Endothelial cell of umbilical vein (primary cell): ENCODE measurements around the gene SDHA. TPM values are rescaled to one million over a fixed set of nuclear protein-coding genes. Genes with fewer than 3 reads are reported as not detected.

Source experiments
- BruUV-seq: library from RNA; stranded (reverse); fragments of 400-500 nt; replicated peaks from 2 replicates; lab custom pipeline; 2021; lab: Mats Ljungman, UMichigan
- CTCF ChIA-PET: fragments of 300-600, 350-600 bp; sonication (Branson Sonifier 250); formaldehyde crosslinking; loops from one replicate; lab custom pipeline; 2021; ENCODE audit warnings: antibody characterized with exemption, inconsistent platforms; lab: Charles Lee
- POLR2A ChIA-PET: fragments of 300-600, 350-600 bp; sonication (Branson Sonifier 250); formaldehyde crosslinking; loops from one replicate; lab custom pipeline; 2021; ENCODE audit warnings: antibody characterized with exemption, inconsistent platforms; lab: Charles Lee
- DNase-seq: peaks from one replicate; pipeline ENCODE4 v3.0.0-alpha.2; 2011; ENCODE audit warnings: low read depth, low spot score
- FAIRE-seq: peaks from 2 replicates; lab custom pipeline; 2011; peaks lifted over from hg19 to GRCh38; lab: Jason Lieb, UNC
- H2AFZ ChIP-seq: 2 replicates; pipeline ENCODE4 v1.6.0; 2012; ENCODE audit warnings: low read depth, low read length, control low read depth, inconsistent platforms
- H3K27ac ChIP-seq: 2 replicates; pipeline ENCODE4 v1.5.1; 2011; ENCODE audit warnings: low read depth, mild to moderate bottlenecking, control low read depth, low read length, moderate library complexity; ENCODE audit not compliant: insufficient read depth
- H3K27me3 ChIP-seq, 2 experiments: 2 replicates each; pipeline versions ENCODE4 v1.6.0 to v1.6.1; 2011; ENCODE audit warnings: low read length in 2 of 2, mixed read lengths in 1 of 2; ENCODE audit not compliant: control insufficient read depth in 2 of 2, insufficient read depth in 2 of 2
- H3K36me3 ChIP-seq, 2 experiments: 2 replicates in 1 of 2; 3 replicates in 1 of 2; pipeline ENCODE4 v1.5.1; 2011; ENCODE audit warnings: low read length in 2 of 2, mild to moderate bottlenecking in 1 of 2, moderate library complexity in 1 of 2; ENCODE audit not compliant: control insufficient read depth in 2 of 2, insufficient read depth in 2 of 2; ENCODE audit errors: extremely low read depth in 1 of 2
- H3K4me1 ChIP-seq: 3 replicates; pipeline ENCODE4 v1.5.1; 2011; ENCODE audit warnings: mild to moderate bottlenecking, low read length; ENCODE audit not compliant: control insufficient read depth, insufficient read depth; ENCODE audit errors: extremely low read depth
- H3K4me2 ChIP-seq: 2 replicates; pipeline ENCODE4 v1.6.1; 2011; ENCODE audit warnings: low read length, control low read depth, mixed read lengths; ENCODE audit not compliant: insufficient read depth
- H3K4me3 ChIP-seq, 3 experiments: fragments of 200-600 bp in 1 of 3; sonication (generic), shearing (Covaris generic) in 1 of 3; replicated peaks in 1 of 3; 2 replicates each; pipeline ENCODE4 v1.5.1; 2011 to 2016; ENCODE audit warnings: control low read depth in 3 of 3, low read length in 3 of 3, mild to moderate bottlenecking in 2 of 3, inconsistent platforms in 1 of 3, low read depth in 1 of 3, moderate library complexity in 1 of 3; ENCODE audit not compliant: insufficient read depth in 1 of 3
- H3K79me2 ChIP-seq: 2 replicates; pipeline ENCODE4 v1.6.0; 2012; ENCODE audit warnings: low read length, inconsistent platforms; ENCODE audit not compliant: control insufficient read depth, insufficient read depth
- H3K9ac ChIP-seq: replicated peaks from 2 replicates; pipeline ENCODE3; 2011; ENCODE audit warnings: low read length, control low read depth; ENCODE audit not compliant: insufficient read depth; ENCODE audit errors: extremely low read depth
- H3K9me1 ChIP-seq: replicated peaks from 3 replicates; pipeline ENCODE4 v1.6.0; 2011; ENCODE audit warnings: mild to moderate bottlenecking, low read length; ENCODE audit not compliant: control insufficient read depth, insufficient read depth; ENCODE audit errors: extremely low read depth
- H3K9me3 ChIP-seq: replicated peaks from 2 replicates; pipeline ENCODE4 v1.5.1; 2012; ENCODE audit warnings: low read length, inconsistent platforms; ENCODE audit not compliant: control insufficient read depth, insufficient read depth
- H4K20me1 ChIP-seq: replicated peaks from 2 replicates; pipeline ENCODE3; 2011; ENCODE audit warnings: mild to moderate bottlenecking, low read length; ENCODE audit not compliant: control insufficient read depth, insufficient read depth; ENCODE audit errors: extremely low read depth
- FOS ChIP-seq: IDR thresholded peaks from 2 replicates; pipeline ENCODE4 v1.6.1; 2011; ENCODE audit warnings: mild to moderate bottlenecking, low read length, moderate library complexity, borderline replicate concordance; ENCODE audit not compliant: insufficient read depth
- GATA2 ChIP-seq: IDR thresholded peaks from 2 replicates; pipeline ENCODE4 v1.7.0; 2011; ENCODE audit warnings: low read depth, mild to moderate bottlenecking, moderate library complexity, mixed read lengths, low read length; ENCODE audit not compliant: insufficient read length, insufficient read depth
- JUN ChIP-seq: IDR thresholded peaks from 2 replicates; pipeline ENCODE4 v1.6.1; 2011; ENCODE audit warnings: borderline replicate concordance, low read depth; ENCODE audit not compliant: insufficient read length, insufficient read depth
- POLR2A ChIP-seq: IDR thresholded peaks from 2 replicates; pipeline ENCODE4 v1.6.1; 2012; ENCODE audit warnings: low read depth, mild to moderate bottlenecking, control low read depth, low read length
- POLR2AphosphoS5 ChIP-seq: IDR thresholded peaks from 2 replicates; pipeline ENCODE4 v1.6.1; 2012; ENCODE audit warnings: low read depth, mild to moderate bottlenecking, control low read depth, low read length, moderate library complexity; ENCODE audit not compliant: insufficient read depth
- dilution Hi-C: fragments of 300-500 bp; cut with MboI; formaldehyde crosslinking; loops from one replicate; pipeline ENCODE4 v1.15.0; 2019; ENCODE audit warnings: low sequenced_read_pairs; ENCODE audit not compliant: extremely low pct_ligation_motif_present
- intact Hi-C: fragments of 100-400 bp; cut with micrococcal nuclease; formaldehyde crosslinking; loops from one replicate; pipeline ENCODE4 v1.10.0; 2022
- polyA plus RNA-seq, 4 experiments: library from polyadenylated mRNA; depleted of rRNA in 3 of 4; stranded (reverse) in 3 of 4; unstranded in 1 of 4; fragments of >200 nt; gene quantifications; 2 replicates each; pipeline versions ENCODE4 v1.2.1 to v1.2.3, GENCODE V29; 2011 to 2012; ENCODE audit warnings: missing spikeins in 1 of 4
- total RNA-seq: library from RNA; stranded (reverse); gene quantifications from 2 replicates; pipeline ENCODE4 v1.2.3, GENCODE V29; 2021
- TF ChIP-seq, protein P1 (sequence below): IDR thresholded peaks from 2 replicates; pipeline ENCODE4 v1.6.1; 2011; ENCODE audit not compliant: insufficient read depth, insufficient read length
- TF ChIP-seq, protein P2 (sequence below), 2 donors: IDR thresholded peaks; 1 replicate in 1 of 2; 2 replicates in 1 of 2; pipeline ENCODE4 v1.5.1; 2011; ENCODE audit warnings: low read length in 2 of 2, mild to moderate bottlenecking in 2 of 2, moderate library complexity in 2 of 2, control low read depth in 1 of 2, inconsistent platforms in 1 of 2, low read depth in 1 of 2; ENCODE audit not compliant: insufficient read depth in 1 of 2; ENCODE audit errors: extremely low read depth in 1 of 2

The SDHA gene
- total and polyA plus RNA-seq, 2 donors (not counting 3 experiments of a cell fraction or from before 2014, with no cell fraction given) = 121 to 153 TPM

DNA sequence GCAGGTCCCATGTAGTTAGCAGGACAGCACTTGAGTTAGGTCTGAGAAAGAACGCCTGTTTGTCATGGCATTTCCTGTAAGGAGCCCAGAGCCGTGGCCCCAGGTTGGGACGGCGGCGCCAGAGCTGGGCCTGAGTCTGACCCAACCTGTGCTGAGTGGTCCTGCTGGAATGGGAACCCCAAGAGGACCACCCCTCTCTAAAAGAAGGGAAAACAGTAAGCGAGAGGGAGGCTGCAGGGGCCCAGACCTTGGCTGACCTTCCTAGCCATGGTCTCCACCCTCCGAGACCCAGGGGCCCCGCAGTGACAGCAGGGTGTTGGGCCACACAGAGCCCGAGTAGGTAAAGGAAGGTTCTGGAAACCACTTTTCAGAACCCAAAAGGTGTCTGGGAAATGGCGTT, 28.6 kb upstream of the SDHA start:
- CTCF ChIA-PET = interaction anchor here (1.2 to 2.4 kb wide), 7 partner anchors 9 to 257 kb away, joined by 3 to 17 read pairs (median 6); partner anchors contain the start of gene AHRR
- Histone ChIP-seq H4K20me1 (no peaks in the 10 kb centered on the region), H3K27me3 (peaks cover 3 to 8% of the 10 kb centered on the region in 2 experiments), H3K36me3 (no peaks in the 10 kb centered on the region), H3K4me2 (no peak overlapping the region), H3K4me1 (no peaks in the 10 kb centered on the region), H3K4me3 (no peak overlapping the region), H2AFZ (no peak overlapping the region), H3K79me2 (no peaks in the 10 kb centered on the region), H3K27ac (no peak overlapping the region), H3K9me3 (no peaks in the 10 kb centered on the region), H3K9ac (no peak overlapping the region), H3K9me1 (no peaks in the 10 kb centered on the region)
- POLR2A ChIA-PET = interaction anchor here (2.0 kb wide), 1 partner anchor 28 kb away, joined by 4 read pairs; the partner anchor contains the start of genes CCDC127 and SDHA
- dilution Hi-C loops (no loop called here), intact Hi-C loops (loop anchor here (2.0 to 5.0 kb wide), 2 partner anchors 133 to 241 kb away; partner anchors contain the start of gene AHRR)
- BruUV-seq = no TSS peak
- FAIRE-seq = no peak
- no peak for DNase-seq
- TF ChIP-seq, protein P1, sequence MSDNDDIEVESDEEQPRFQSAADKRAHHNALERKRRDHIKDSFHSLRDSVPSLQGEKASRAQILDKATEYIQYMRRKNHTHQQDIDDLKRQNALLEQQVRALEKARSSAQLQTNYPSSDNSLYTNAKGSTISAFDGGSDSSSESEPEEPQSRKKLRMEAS = no peak
- TF ChIP-seq GATA2 = no peak
- no peak for TF ChIP-seq POLR2A
- no peak for TF ChIP-seq FOS
- TF ChIP-seq, protein P2, sequence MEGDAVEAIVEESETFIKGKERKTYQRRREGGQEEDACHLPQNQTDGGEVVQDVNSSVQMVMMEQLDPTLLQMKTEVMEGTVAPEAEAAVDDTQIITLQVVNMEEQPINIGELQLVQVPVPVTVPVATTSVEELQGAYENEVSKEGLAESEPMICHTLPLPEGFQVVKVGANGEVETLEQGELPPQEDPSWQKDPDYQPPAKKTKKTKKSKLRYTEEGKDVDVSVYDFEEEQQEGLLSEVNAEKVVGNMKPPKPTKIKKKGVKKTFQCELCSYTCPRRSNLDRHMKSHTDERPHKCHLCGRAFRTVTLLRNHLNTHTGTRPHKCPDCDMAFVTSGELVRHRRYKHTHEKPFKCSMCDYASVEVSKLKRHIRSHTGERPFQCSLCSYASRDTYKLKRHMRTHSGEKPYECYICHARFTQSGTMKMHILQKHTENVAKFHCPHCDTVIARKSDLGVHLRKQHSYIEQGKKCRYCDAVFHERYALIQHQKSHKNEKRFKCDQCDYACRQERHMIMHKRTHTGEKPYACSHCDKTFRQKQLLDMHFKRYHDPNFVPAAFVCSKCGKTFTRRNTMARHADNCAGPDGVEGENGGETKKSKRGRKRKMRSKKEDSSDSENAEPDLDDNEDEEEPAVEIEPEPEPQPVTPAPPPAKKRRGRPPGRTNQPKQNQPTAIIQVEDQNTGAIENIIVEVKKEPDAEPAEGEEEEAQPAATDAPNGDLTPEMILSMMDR (IDR thresholded peaks at IDR 0.05; ENCODE audit: extremely low read depth in 1 of 2, insufficient read depth in 1 of 2, low read depth in 1 of 2, low read length in 2 of 2) = no peak
- TF ChIP-seq POLR2AphosphoS5 = no peak
- TF ChIP-seq JUN = no peak
